ENCODE results near the gene CYB5R3.

The CYB5R3 gene

GRCh38 chr22:42641801-42642413 is 7.3 kb downstream of the CYB5R3 start:
- no peak for TF ChIP-seq CTCF (conservative IDR thresholded peaks at IDR 0.05)
- no peak overlapping the region for H3K27ac ChIP-seq

GRCh38 chr22:42639541-42640241 is 9.5 kb downstream of the CYB5R3 start:
- TF ChIP-seq CTCF (conservative IDR thresholded peaks at IDR 0.05), result no peak

GRCh38 chr22:42637555-42637954 is 11.6 kb downstream of the CYB5R3 start:
- no peak for TF ChIP-seq CTCF (conservative IDR thresholded peaks at IDR 0.05)
- no peak overlapping the region for H3K27ac ChIP-seq

More at GRCh38 chr22:42639541-42640241, 9.5 kb downstream of the CYB5R3 start:
- H3K27ac ChIP-seq, result no peak overlapping the region

- H3K27ac ChIP-seq, result no peak overlapping the region
- no peak for TF ChIP-seq CTCF (conservative IDR thresholded peaks at IDR 0.05)
These were observed 12.7 kb downstream of the CYB5R3 start for GRCh38 chr22:42636506-42636905.

GRCh38 chr22:42635531-42635930 is 13.7 kb downstream of the CYB5R3 start:
- no peak overlapping the region for H3K27ac ChIP-seq
- TF ChIP-seq CTCF (conservative IDR thresholded peaks at IDR 0.05), result no peak

- no peak overlapping the region for H3K27ac ChIP-seq
- TF ChIP-seq CTCF (conservative IDR thresholded peaks at IDR 0.05), result no peak
These were observed 16.2 kb downstream of the CYB5R3 start for GRCh38 chr22:42633013-42633412.

GRCh38 chr22:42632096-42632495 is 17.1 kb downstream of the CYB5R3 start:
- no peak overlapping the region for H3K27ac ChIP-seq
- peak; percentile 33; the same call in 1 of the 2 replicates for TF ChIP-seq CTCF (conservative IDR thresholded peaks at IDR 0.05)

Measured in VCaP (cell line).